ENCODE data around the gene NLRP7.
"Not testable (repeated sequence)": the region's sequence is repeated elsewhere in the genome, so short reads cannot be mapped to it uniquely, and the experiment has no call there.

DNA sequence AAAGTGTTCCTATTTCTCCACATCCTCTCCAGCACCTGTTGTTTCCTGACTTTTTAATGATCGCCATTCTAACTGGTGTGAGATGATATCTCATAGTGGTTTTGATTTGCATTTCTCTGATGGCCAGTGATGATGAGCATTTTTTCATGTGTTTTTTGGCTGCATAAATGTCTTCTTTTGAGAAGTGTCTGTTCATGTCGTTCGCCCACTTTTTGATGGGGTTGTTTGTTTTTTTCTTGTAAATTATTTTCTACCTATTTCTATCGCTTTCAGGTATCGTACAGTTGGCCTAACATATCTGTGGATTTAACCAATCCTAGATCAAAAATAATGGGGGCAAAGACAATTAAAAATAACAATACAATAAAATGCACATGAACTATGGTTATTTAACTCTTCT, 24.1 kb upstream of the NLRP7 start:
- TF ChIP-seq, protein P1, sequence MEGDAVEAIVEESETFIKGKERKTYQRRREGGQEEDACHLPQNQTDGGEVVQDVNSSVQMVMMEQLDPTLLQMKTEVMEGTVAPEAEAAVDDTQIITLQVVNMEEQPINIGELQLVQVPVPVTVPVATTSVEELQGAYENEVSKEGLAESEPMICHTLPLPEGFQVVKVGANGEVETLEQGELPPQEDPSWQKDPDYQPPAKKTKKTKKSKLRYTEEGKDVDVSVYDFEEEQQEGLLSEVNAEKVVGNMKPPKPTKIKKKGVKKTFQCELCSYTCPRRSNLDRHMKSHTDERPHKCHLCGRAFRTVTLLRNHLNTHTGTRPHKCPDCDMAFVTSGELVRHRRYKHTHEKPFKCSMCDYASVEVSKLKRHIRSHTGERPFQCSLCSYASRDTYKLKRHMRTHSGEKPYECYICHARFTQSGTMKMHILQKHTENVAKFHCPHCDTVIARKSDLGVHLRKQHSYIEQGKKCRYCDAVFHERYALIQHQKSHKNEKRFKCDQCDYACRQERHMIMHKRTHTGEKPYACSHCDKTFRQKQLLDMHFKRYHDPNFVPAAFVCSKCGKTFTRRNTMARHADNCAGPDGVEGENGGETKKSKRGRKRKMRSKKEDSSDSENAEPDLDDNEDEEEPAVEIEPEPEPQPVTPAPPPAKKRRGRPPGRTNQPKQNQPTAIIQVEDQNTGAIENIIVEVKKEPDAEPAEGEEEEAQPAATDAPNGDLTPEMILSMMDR (conservative IDR thresholded peaks at IDR 0.05 in 1 of 2, IDR thresholded peaks at IDR 0.05 in 1 of 2; ENCODE audit: extremely low read depth in 1 of 2, insufficient read depth in 1 of 2, low read depth in 1 of 2, low read length in 2 of 2): not testable (repeated sequence)
- not testable (repeated sequence) for TF ChIP-seq EZH2 (IDR thresholded peaks at IDR 0.05; ENCODE audit: borderline replicate concordance, low read length)
